Measurements from ENCODE around the gene CXCL17.
"Not testable (repeated sequence)": the region's sequence is repeated elsewhere in the genome, so short reads cannot be mapped to it uniquely, and the experiment has no call there.

Gene CXCL17

GRCh38 chr19:42442833-42443232 is at the start of gene CXCL17:
Gene CXCL17, minus strand, starts transcription at chr19:42442946. Its CDS starts 114 bp downstream, at chr19:42442832.
- no peak for DNase-seq (ENCODE audit: low read depth in 2 of 2)

- no peak for DNase-seq (ENCODE audit: low read depth in 2 of 2)
These were observed 46.2 kb upstream of the CXCL17 start for GRCh38 chr19:42488783-42489521.

- DNase-seq (ENCODE audit: low read depth in 2 of 2), result no peak
These were observed 45.0 kb upstream of the CXCL17 start for GRCh38 chr19:42487798-42488178.

- no peak for DNase-seq (ENCODE audit: low read depth in 2 of 2)
These were observed 44.5 kb upstream of the CXCL17 start for GRCh38 chr19:42487032-42487797.

GRCh38 chr19:42485036-42485435 is 42.3 kb upstream of the CXCL17 start:
- not testable (repeated sequence) for DNase-seq (ENCODE audit: low read depth in 2 of 2)

GRCh38 chr19:42480335-42481095 is 37.8 kb upstream of the CXCL17 start:
- peak in 1 of 2 donors; percentile 1 for DNase-seq (ENCODE audit: low read depth in 2 of 2)

GRCh38 chr19:42479736-42480135 is 37.0 kb upstream of the CXCL17 start:
- DNase-seq (ENCODE audit: low read depth in 2 of 2), result no peak

- no peak for DNase-seq (ENCODE audit: low read depth in 2 of 2)
These were observed 36.1 kb upstream of the CXCL17 start for GRCh38 chr19:42478765-42479311.

- no peak for DNase-seq (ENCODE audit: low read depth in 2 of 2)
These were observed 35.2 kb upstream of the CXCL17 start for GRCh38 chr19:42477933-42478332.

- no peak for DNase-seq (ENCODE audit: low read depth in 2 of 2)
These were observed 34.4 kb upstream of the CXCL17 start for GRCh38 chr19:42477117-42477516.

- DNase-seq (ENCODE audit: low read depth in 2 of 2), result no peak
These were observed 32.6 kb upstream of the CXCL17 start for GRCh38 chr19:42475366-42475765.

GRCh38 chr19:42474743-42475142 is 32.0 kb upstream of the CXCL17 start:
- DNase-seq (ENCODE audit: low read depth in 2 of 2), result no peak

- no peak for DNase-seq (ENCODE audit: low read depth in 2 of 2)
These were observed 30.9 kb upstream of the CXCL17 start for GRCh38 chr19:42473686-42474085.

GRCh38 chr19:42472402-42473147 is 29.8 kb upstream of the CXCL17 start:
- no peak for DNase-seq (ENCODE audit: low read depth in 2 of 2)

GRCh38 chr19:42471554-42472249 is 29.0 kb upstream of the CXCL17 start:
- DNase-seq (ENCODE audit: low read depth in 2 of 2), result no peak

GRCh38 chr19:42469311-42470235 is 26.8 kb upstream of the CXCL17 start:
- DNase-seq (ENCODE audit: low read depth in 2 of 2), result no peak

- no peak for DNase-seq (ENCODE audit: low read depth in 2 of 2)
These were observed 25.6 kb upstream of the CXCL17 start for GRCh38 chr19:42468273-42468796.

- DNase-seq (ENCODE audit: low read depth in 2 of 2), result no peak
These were observed 24.5 kb upstream of the CXCL17 start for GRCh38 chr19:42467183-42467760.
